Central memory CD8-positive, alpha-beta T cell (primary cell): ENCODE results near the gene HLA-DPA1.

Source experiments
- ATAC-seq: fragments of 150-1000 bp; cut with Tn5 transposase; replicated peaks from 2 replicates; pipeline ENCODE4 v1.10.0; 2022; ENCODE audit warnings: mild to moderate bottlenecking, moderate FRiP score, moderate number of reproducible peaks; ENCODE audit not compliant: poor library complexity, severe bottlenecking; ENCODE audit errors: extremely low read depth
- DNase-seq, 2 donors: peaks; one replicate each; pipeline ENCODE4 v3.0.0; 2021; ENCODE audit warnings: low spot score in 2 of 2
- H3K27ac Mint-ChIP-seq: one replicate; pipeline ENCODE4 v1.8.0; 2022; ENCODE audit warnings: low read depth, mild to moderate bottlenecking, moderate library complexity, mixed read lengths
- H3K27me3 Mint-ChIP-seq: one replicate; pipeline ENCODE4 v1.8.0; 2022; ENCODE audit warnings: mixed read lengths
- H3K36me3 Mint-ChIP-seq: one replicate; pipeline ENCODE4 v1.8.0; 2022; ENCODE audit warnings: mild to moderate bottlenecking, moderate library complexity, mixed read lengths; ENCODE audit not compliant: insufficient read depth
- H3K4me1 Mint-ChIP-seq: one replicate; pipeline ENCODE4 v1.8.0; 2022; ENCODE audit warnings: mixed read lengths
- H3K4me3 Mint-ChIP-seq: one replicate; pipeline ENCODE4 v1.8.0; 2022; ENCODE audit warnings: mild to moderate bottlenecking, moderate library complexity, mixed read lengths
- H3K9me3 Mint-ChIP-seq: one replicate; pipeline ENCODE4 v1.8.0; 2022; ENCODE audit warnings: mixed read lengths

HLA-DPA1 gene

GRCh38 chr6:33018418-33018817 lies 55.0 kb downstream of the HLA-DPA1 start:
- Mint-ChIP-seq H3K36me3 (no peaks in the 10 kb centered on the region), H3K4me3 (peak overlapping the region; percentile 63), H3K4me1 (peaks cover 33% of the 10 kb centered on the region), H3K9me3 (no peaks in the 10 kb centered on the region), H3K27ac (peak overlapping the region; percentile 76), H3K27me3 (no peaks in the 10 kb centered on the region)
- DNase-seq (no peak), ATAC-seq (no peak)

GRCh38 chr6:33017694-33018353 lies 55.6 kb downstream of the HLA-DPA1 start:
- Mint-ChIP-seq H3K4me3 (peak overlapping the region; percentile 63), H3K4me1 (peaks cover 33% of the 10 kb centered on the region), H3K9me3 (no peaks in the 10 kb centered on the region), H3K36me3 (no peaks in the 10 kb centered on the region), H3K27me3 (no peaks in the 10 kb centered on the region), H3K27ac (peak overlapping the region; percentile 76)
- DNase-seq, result no peak
- ATAC-seq, result no peak

- ATAC-seq (no peak), DNase-seq (no peak)
- Mint-ChIP-seq H3K4me3 (no peak overlapping the region), H3K4me1 (peaks cover 33% of the 10 kb centered on the region), H3K36me3 (no peaks in the 10 kb centered on the region), H3K27me3 (no peaks in the 10 kb centered on the region), H3K9me3 (no peaks in the 10 kb centered on the region), H3K27ac (peak overlapping the region; percentile 76)
These were observed 56.4 kb downstream of the HLA-DPA1 start for GRCh38 chr6:33017018-33017417.

GRCh38 chr6:33015798-33016197 lies 57.7 kb downstream of the HLA-DPA1 start:
- DNase-seq (no peak), ATAC-seq (no peak)
- no peaks in the 10 kb centered on the region for H3K9me3 Mint-ChIP-seq
- H3K4me3 Mint-ChIP-seq, result no peak overlapping the region
- H3K27ac Mint-ChIP-seq, result no peak overlapping the region
- no peaks in the 10 kb centered on the region for H3K27me3 Mint-ChIP-seq
- peaks cover 33% of the 10 kb centered on the region for H3K4me1 Mint-ChIP-seq
- H3K36me3 Mint-ChIP-seq, result no peaks in the 10 kb centered on the region

- peak in 1 of 2 donors; percentile 69 for DNase-seq
- no peaks in the 10 kb centered on the region for H3K27me3 Mint-ChIP-seq
- H3K27ac Mint-ChIP-seq, result no peak overlapping the region
- H3K4me1 Mint-ChIP-seq, result peaks cover 33% of the 10 kb centered on the region
- H3K9me3 Mint-ChIP-seq, result no peaks in the 10 kb centered on the region
- no peak overlapping the region for H3K4me3 Mint-ChIP-seq
- no peaks in the 10 kb centered on the region for H3K36me3 Mint-ChIP-seq
- ATAC-seq, result peak; percentile 66
These were observed 58.4 kb downstream of the HLA-DPA1 start for GRCh38 chr6:33014841-33015634.
